CD4-positive, CD25-positive, alpha-beta regulatory T cell (primary cell): ENCODE results near the gene LMX1A. TPM values are rescaled to one million over a fixed set of nuclear protein-coding genes. Genes with fewer than 3 reads are reported as not detected.

Experiments
- ATAC-seq, 2 donors: fragments of 150-1000 bp; cut with Tn5 transposase; one replicate each; pipeline ENCODE4 v1.10.0; 2021; ENCODE audit warnings: low read depth in 2 of 2, moderate number of reproducible peaks in 2 of 2, moderate library complexity in 1 of 2
- DNase-seq, 3 donors: peaks; one replicate each; pipeline versions ENCODE4 v3.0.0 to v3.0.0-alpha.2; 2012 to 2022; ENCODE audit warnings: mixed read lengths in 1 of 3
- H3K27ac ChIP-seq: one replicate; pipeline ENCODE4 v1.7.0; 2013; ENCODE audit warnings: mild to moderate bottlenecking, low read length; ENCODE audit not compliant: insufficient read depth, poor library complexity, severe bottlenecking
- H3K27me3 ChIP-seq: one replicate; pipeline ENCODE4 v1.7.0; 2013; ENCODE audit warnings: low read length; ENCODE audit not compliant: control insufficient read depth, insufficient read depth
- H3K36me3 ChIP-seq: one replicate; pipeline ENCODE4 v1.7.0; 2013; ENCODE audit warnings: mild to moderate bottlenecking, low read length, moderate library complexity; ENCODE audit not compliant: control insufficient read depth, insufficient read depth
- H3K4me1 ChIP-seq: 2 replicates; pipeline ENCODE4 v1.7.0; 2013; ENCODE audit warnings: mild to moderate bottlenecking, low read length; ENCODE audit not compliant: insufficient read depth, control insufficient read depth, poor library complexity, severe bottlenecking
- H3K4me3 ChIP-seq: one replicate; pipeline ENCODE4 v1.7.0; 2013; ENCODE audit warnings: low read depth, mild to moderate bottlenecking, low read length, moderate library complexity
- H3K9me3 ChIP-seq, 2 experiments: 1 replicate in 1 of 2; 2 replicates in 1 of 2; pipeline ENCODE4 v1.7.0; 2013; ENCODE audit warnings: low read length in 2 of 2, mild to moderate bottlenecking in 1 of 2, moderate library complexity in 1 of 2; ENCODE audit not compliant: control insufficient read depth in 2 of 2
- H3K27ac Mint-ChIP-seq, 3 donors: one replicate each; pipeline ENCODE4 v1.8.0; 2020 to 2022; ENCODE audit warnings: mild to moderate bottlenecking in 3 of 3, mixed read lengths in 3 of 3, moderate library complexity in 2 of 3
- H3K27me3 Mint-ChIP-seq: one replicate; pipeline ENCODE4 v1.8.0; 2022; ENCODE audit warnings: mild to moderate bottlenecking, mixed read lengths
- H3K36me3 Mint-ChIP-seq: one replicate; pipeline ENCODE4 v1.8.0; 2020; ENCODE audit warnings: mixed read lengths
- H3K4me1 Mint-ChIP-seq, 4 donors: one replicate each; pipeline ENCODE4 v1.8.0; 2020 to 2022; ENCODE audit warnings: mixed read lengths in 4 of 4, mild to moderate bottlenecking in 1 of 4
- H3K4me3 Mint-ChIP-seq, 4 donors: one replicate each; pipeline ENCODE4 v1.8.0; 2020 to 2022; ENCODE audit warnings: mild to moderate bottlenecking in 4 of 4, mixed read lengths in 4 of 4, moderate library complexity in 3 of 4
- H3K9me3 Mint-ChIP-seq, 7 donors: one replicate each; pipeline ENCODE4 v1.8.0; 2020 to 2022; ENCODE audit warnings: mixed read lengths in 7 of 7, mild to moderate bottlenecking in 3 of 7, moderate library complexity in 2 of 7
- polyA plus RNA-seq, 4 donors: library from polyadenylated mRNA; unstranded; fragments of 300-500 nt; fragmentation: Illumina TruSeq; gene quantifications; one replicate each; pipeline ENCODE4 v1.2.3, GENCODE V29; 2021
- total RNA-seq: library from RNA; stranded (reverse); gene quantifications from one replicate; pipeline ENCODE4 v1.2.3, GENCODE V29; 2022

LMX1A gene
- total and polyA plus RNA-seq, 5 donors from 2014 or later: not detected

GRCh38 chr1:165312591-165312990 is 43.9 kb downstream of the LMX1A start:
- peaks cover 0 to 5% (median 0%) of the 10 kb centered on the region in 7 donors for H3K9me3 Mint-ChIP-seq
- no peak overlapping the region for H3K27ac ChIP-seq
- H3K27ac Mint-ChIP-seq: no peak overlapping the region
- peaks cover 18% of the 10 kb centered on the region for H3K27me3 Mint-ChIP-seq
- DNase-seq (no peak), ATAC-seq (no peak)
- H3K36me3 ChIP-seq: no peaks in the 10 kb centered on the region
- H3K4me1 Mint-ChIP-seq: no peaks in the 10 kb centered on the region
- H3K4me1 ChIP-seq: no peaks in the 10 kb centered on the region
- no peak overlapping the region for H3K4me3 ChIP-seq
- H3K4me3 Mint-ChIP-seq: no peak overlapping the region
- H3K36me3 Mint-ChIP-seq: no peaks in the 10 kb centered on the region
- H3K27me3 ChIP-seq: peaks cover 4% of the 10 kb centered on the region
- H3K9me3 ChIP-seq: no peaks in the 10 kb centered on the region

GRCh38 chr1:165306543-165307434 is 49.7 kb downstream of the LMX1A start:
- Mint-ChIP-seq H3K9me3 (peaks cover 0 to 4% (median 0%) of the 10 kb centered on the region in 7 donors), H3K27me3 (peaks cover 6% of the 10 kb centered on the region), H3K4me3 (no peak overlapping the region), H3K4me1 (no peaks in the 10 kb centered on the region), H3K36me3 (no peaks in the 10 kb centered on the region), H3K27ac (no peak overlapping the region)
- H3K27ac ChIP-seq: no peak overlapping the region
- DNase-seq (no peak), ATAC-seq (no peak)
- H3K27me3 ChIP-seq: peaks cover 4% of the 10 kb centered on the region
- H3K4me3 ChIP-seq: no peak overlapping the region
- no peaks in the 10 kb centered on the region for H3K36me3 ChIP-seq
- H3K4me1 ChIP-seq: no peaks in the 10 kb centered on the region
- H3K9me3 ChIP-seq: no peaks in the 10 kb centered on the region

- Histone ChIP-seq H3K27ac (no peak overlapping the region), H3K36me3 (no peaks in the 10 kb centered on the region), H3K4me1 (no peaks in the 10 kb centered on the region), H3K27me3 (no peaks in the 10 kb centered on the region), H3K9me3 (no peaks in the 10 kb centered on the region), H3K4me3 (no peak overlapping the region)
- no peaks in the 10 kb centered on the region for H3K4me1 Mint-ChIP-seq
- no peaks in the 10 kb centered on the region for H3K36me3 Mint-ChIP-seq
- H3K4me3 Mint-ChIP-seq: no peak overlapping the region
- no peak overlapping the region for H3K27ac Mint-ChIP-seq
- DNase-seq (no peak), ATAC-seq (no peak)
- peaks cover 11% of the 10 kb centered on the region for H3K27me3 Mint-ChIP-seq
- H3K9me3 Mint-ChIP-seq: peaks cover 0 to 6% (median 0%) of the 10 kb centered on the region in 7 donors
Observed at GRCh38 chr1:165303386-165303785, 53.1 kb downstream of the LMX1A start.

- Mint-ChIP-seq H3K9me3 (peaks cover 0 to 2% (median 0%) of the 10 kb centered on the region in 7 donors), H3K27ac (no peak overlapping the region), H3K36me3 (no peaks in the 10 kb centered on the region), H3K4me3 (no peak overlapping the region), H3K27me3 (peaks cover 11% of the 10 kb centered on the region), H3K4me1 (no peaks in the 10 kb centered on the region)
- Histone ChIP-seq H3K36me3 (no peaks in the 10 kb centered on the region), H3K27me3 (no peaks in the 10 kb centered on the region), H3K9me3 (no peaks in the 10 kb centered on the region), H3K27ac (no peak overlapping the region), H3K4me3 (no peak overlapping the region), H3K4me1 (no peaks in the 10 kb centered on the region)
- no peak for ATAC-seq
- no peak for DNase-seq
Observed at GRCh38 chr1:165300400-165300903, 56.1 kb downstream of the LMX1A start.

GRCh38 chr1:165298203-165298820 is 58.2 kb downstream of the LMX1A start:
- peaks cover 0 to 2% (median 0%) of the 10 kb centered on the region in 7 donors for H3K9me3 Mint-ChIP-seq
- H3K27me3 ChIP-seq: no peaks in the 10 kb centered on the region

GRCh38 chr1:165296205-165296604 is 60.3 kb downstream of the LMX1A start:
- peaks cover 3% of the 10 kb centered on the region for H3K27me3 Mint-ChIP-seq
- H3K4me3 Mint-ChIP-seq: no peak overlapping the region
- Histone ChIP-seq H3K4me1 (no peaks in the 10 kb centered on the region), H3K9me3 (no peaks in the 10 kb centered on the region), H3K4me3 (no peak overlapping the region), H3K27ac (no peak overlapping the region), H3K36me3 (no peaks in the 10 kb centered on the region), H3K27me3 (no peaks in the 10 kb centered on the region)
- no peaks in the 10 kb centered on the region for H3K4me1 Mint-ChIP-seq
- DNase-seq: no peak
- H3K27ac Mint-ChIP-seq: no peak overlapping the region
- peaks cover 0 to under 1% (median 0%) of the 10 kb centered on the region in 7 donors for H3K9me3 Mint-ChIP-seq
- no peak for ATAC-seq
- no peaks in the 10 kb centered on the region for H3K36me3 Mint-ChIP-seq

More at GRCh38 chr1:165298203-165298820, 58.2 kb downstream of the LMX1A start:
- no peak overlapping the region for H3K27ac ChIP-seq
- H3K4me3 ChIP-seq: no peak overlapping the region
- no peaks in the 10 kb centered on the region for H3K9me3 ChIP-seq
- H3K36me3 ChIP-seq: no peaks in the 10 kb centered on the region
- no peaks in the 10 kb centered on the region for H3K4me1 ChIP-seq
- Mint-ChIP-seq H3K4me3 (no peak overlapping the region), H3K27ac (no peak overlapping the region), H3K4me1 (no peaks in the 10 kb centered on the region), H3K36me3 (no peaks in the 10 kb centered on the region), H3K27me3 (peaks cover 11% of the 10 kb centered on the region)
- no peak for ATAC-seq
- no peak for DNase-seq

- peaks cover under 1% of the 10 kb centered on the region for H3K27me3 ChIP-seq
- no peaks in the 10 kb centered on the region for H3K9me3 ChIP-seq
- no peaks in the 10 kb centered on the region for H3K36me3 ChIP-seq
- no peaks in the 10 kb centered on the region for H3K4me1 Mint-ChIP-seq
- no peak overlapping the region for H3K4me3 ChIP-seq
- no peaks in the 10 kb centered on the region for H3K4me1 ChIP-seq
- ATAC-seq: no peak
- DNase-seq: no peak
- H3K27me3 Mint-ChIP-seq: peaks cover 7% of the 10 kb centered on the region
- no peak overlapping the region for H3K4me3 Mint-ChIP-seq
- H3K36me3 Mint-ChIP-seq: no peaks in the 10 kb centered on the region
- H3K27ac ChIP-seq: no peak overlapping the region
- H3K9me3 Mint-ChIP-seq: peaks cover 0 to 1% (median 0%) of the 10 kb centered on the region in 7 donors
- no peak overlapping the region for H3K27ac Mint-ChIP-seq
Observed at GRCh38 chr1:165290148-165290547, 66.4 kb downstream of the LMX1A start.
